Activated T-cell treated with anti-CD3 and anti-CD28 coated beads, Interleukin-2, amount 50 U/mL, for 1 hour (primary cell): ENCODE data around the gene RPL13.
"Not testable (repeated sequence)": the region's sequence is repeated elsewhere in the genome, so short reads cannot be mapped to it uniquely, and the experiment has no call there.

Source experiments
- DNase-seq: peaks from one replicate; pipeline ENCODE4 v3.0.0-alpha.2; 2020

RPL13 gene

GRCh38 chr16:89577055-89577759 is 16.7 kb downstream of the RPL13 start:
- no peak for DNase-seq

- DNase-seq, result no peak
Observed at GRCh38 chr16:89579351-89579750, 18.9 kb downstream of the RPL13 start.

GRCh38 chr16:89581045-89581695 is 20.7 kb downstream of the RPL13 start:
- DNase-seq, result no peak

GRCh38 chr16:89581861-89582563 is 21.5 kb downstream of the RPL13 start:
- DNase-seq, result no peak

- no peak for DNase-seq
Observed at GRCh38 chr16:89582614-89583196, 22.2 kb downstream of the RPL13 start.

GRCh38 chr16:89583197-89583894 is 22.9 kb downstream of the RPL13 start:
- DNase-seq, result no peak

GRCh38 chr16:89583895-89584644 is 23.6 kb downstream of the RPL13 start:
- no peak for DNase-seq

- no peak for DNase-seq
Observed at GRCh38 chr16:89584768-89585549, 24.5 kb downstream of the RPL13 start.

- DNase-seq, result no peak
Observed at GRCh38 chr16:89586218-89586617, 25.7 kb downstream of the RPL13 start.

- DNase-seq, result no peak
Observed at GRCh38 chr16:89586853-89587252, 26.4 kb downstream of the RPL13 start.

GRCh38 chr16:89587676-89588075 is 27.2 kb downstream of the RPL13 start:
- DNase-seq, result not testable (repeated sequence)

- no peak for DNase-seq
Observed at GRCh38 chr16:89588413-89589109, 28.1 kb downstream of the RPL13 start.

GRCh38 chr16:89589241-89589926 is 28.9 kb downstream of the RPL13 start:
- DNase-seq, result no peak

- peak; percentile 49 for DNase-seq
Observed at GRCh38 chr16:89593841-89594240, 33.4 kb downstream of the RPL13 start.

GRCh38 chr16:89595330-89596060 is 35.0 kb downstream of the RPL13 start:
- DNase-seq, result no peak

GRCh38 chr16:89596061-89596689 is 35.7 kb downstream of the RPL13 start:
- DNase-seq, result no peak

- no peak for DNase-seq
Observed at GRCh38 chr16:89596957-89597649, 36.6 kb downstream of the RPL13 start.

GRCh38 chr16:89598199-89598598 is 37.7 kb downstream of the RPL13 start:
- no peak for DNase-seq
